ENCODE measurements around the gene HPCAL1.

GRCh38 chr2:10439971-10440370 is 137.3 kb downstream of the HPCAL1 start:
- TF ChIP-seq CTCF (IDR thresholded peaks at IDR 0.05; ENCODE audit: insufficient read depth, low read length, poor library complexity, severe bottlenecking) (no peak), EZH2phosphoT487 (conservative IDR thresholded peaks at IDR 0.05; ENCODE audit: low read length) (no peak)

Measured in SU-DHL-6 (cell line).